H1 (cell line): ENCODE data around the gene MIXL1. TPM values are rescaled to one million over a fixed set of nuclear protein-coding genes. Genes with fewer than 3 reads are reported as not detected.

Experiments
- CTCF ChIA-PET: fragments of 300-600 bp; sonication (Branson Sonifier 250); formaldehyde crosslinking; loops from one replicate; lab custom pipeline; 2021; ENCODE audit not compliant: partially characterized antibody; lab: Charles Lee
- POLR2A ChIA-PET: fragments of 300-600 bp; sonication (Branson Sonifier 250); formaldehyde crosslinking; loops from one replicate; lab custom pipeline; 2021; ENCODE audit warnings: inconsistent platforms; ENCODE audit not compliant: partially characterized antibody; lab: Charles Lee
- DNase-seq, 2 experiments: peaks; one replicate each; pipeline versions ENCODE4 v3.0.0 to v3.0.0-alpha.2; 2010 to 2022; ENCODE audit warnings: low spot score in 2 of 2, low read depth in 1 of 2, mixed read lengths in 1 of 2
- FAIRE-seq: peaks from 2 replicates; lab custom pipeline; 2011; peaks lifted over from hg19 to GRCh38; lab: Jason Lieb, UNC
- H2AFZ ChIP-seq: 2 replicates; pipeline ENCODE4 v1.8.1; 2012; ENCODE audit warnings: low read length, inconsistent platforms
- H2AK5ac ChIP-seq: 2 replicates; pipeline ENCODE4 v1.6.1; 2013; ENCODE audit warnings: low read depth, low read length
- H2BK120ac ChIP-seq: replicated peaks from 2 replicates; pipeline ENCODE3; 2013; ENCODE audit warnings: low read depth, low read length, inconsistent platforms
- H2BK12ac ChIP-seq: 2 replicates; pipeline ENCODE4 v1.6.1; 2013; ENCODE audit warnings: low read depth, low read length
- H2BK15ac ChIP-seq: 2 replicates; pipeline ENCODE4 v1.6.1; 2013; ENCODE audit warnings: low read length
- H2BK20ac ChIP-seq: 2 replicates; pipeline ENCODE4 v1.6.1; 2013; ENCODE audit warnings: low read length
- H2BK5ac ChIP-seq: 2 replicates; pipeline ENCODE4 v1.6.1; 2013; ENCODE audit warnings: low read depth, low read length
- H3K14ac ChIP-seq: 2 replicates; pipeline ENCODE4 v1.6.1; 2013; ENCODE audit warnings: inconsistent platforms; ENCODE audit not compliant: insufficient read length
- H3K18ac ChIP-seq: 2 replicates; pipeline ENCODE4 v1.6.1; 2013; ENCODE audit warnings: low read length; ENCODE audit errors: extremely low read depth
- H3K23ac ChIP-seq: 2 replicates; pipeline ENCODE4 v1.6.1; 2013; ENCODE audit warnings: inconsistent platforms; ENCODE audit not compliant: insufficient read length
- H3K23me2 ChIP-seq: 2 replicates; pipeline ENCODE4 v1.6.1; 2013; ENCODE audit warnings: low read depth, low read length
- H3K27ac ChIP-seq: 2 replicates; pipeline ENCODE4 v1.6.1; 2011; ENCODE audit warnings: low read depth, low read length, inconsistent platforms
- H3K27me3 ChIP-seq, 4 experiments: replicated peaks in 1 of 4; 1 replicate in 1 of 4; 2 replicates in 3 of 4; pipeline versions ENCODE4 v1.6.1 to v1.8.1; 2011 to 2013; ENCODE audit warnings: low read length in 3 of 4, mild to moderate bottlenecking in 3 of 4, inconsistent platforms in 2 of 4, mixed read lengths in 2 of 4, moderate library complexity in 1 of 4; ENCODE audit not compliant: control insufficient read depth in 3 of 4, insufficient read depth in 3 of 4; ENCODE audit errors: extremely low read depth in 1 of 4
- H3K36me3 ChIP-seq, 4 experiments: 2 replicates each; pipeline versions ENCODE4 v1.6.1 to v1.8.1; 2011 to 2013; ENCODE audit warnings: mild to moderate bottlenecking in 4 of 4, low read length in 3 of 4, moderate library complexity in 2 of 4, control low read depth in 1 of 4, inconsistent platforms in 1 of 4; ENCODE audit not compliant: insufficient read depth in 4 of 4, control insufficient read depth in 2 of 4
- H3K4ac ChIP-seq: replicated peaks from 2 replicates; pipeline ENCODE3; 2013; ENCODE audit warnings: low read length, low read depth, mixed read lengths, inconsistent platforms; ENCODE audit not compliant: insufficient read length
- H3K4me1 ChIP-seq, 4 experiments: replicated peaks in 1 of 4; 1 replicate in 1 of 4; 2 replicates in 3 of 4; pipeline versions ENCODE4 v1.6.1 to v1.8.1; 2011 to 2013; ENCODE audit warnings: low read length in 3 of 4, inconsistent platforms in 2 of 4, mixed read lengths in 1 of 4; ENCODE audit not compliant: insufficient read depth in 4 of 4, control insufficient read depth in 3 of 4
- H3K4me2 ChIP-seq, 2 experiments: 2 replicates each; pipeline versions ENCODE4 v1.6.1 to v1.8.1; 2011 to 2013; ENCODE audit warnings: low read depth in 2 of 2, low read length in 2 of 2, control low read depth in 1 of 2, inconsistent platforms in 1 of 2, mild to moderate bottlenecking in 1 of 2; ENCODE audit not compliant: insufficient read depth in 1 of 2
- H3K4me3 ChIP-seq, 4 experiments: fragments of 200-600, 300-600 bp in 1 of 4; sonication (generic), shearing (Covaris generic), sonication (Bioruptor Twin) in 1 of 4; 2 replicates each; pipeline versions ENCODE4 v1.5.1 to v1.8.1; 2011 to 2016; ENCODE audit warnings: low read length in 4 of 4, low read depth in 3 of 4, control low read depth in 2 of 4, inconsistent platforms in 2 of 4, mild to moderate bottlenecking in 2 of 4, mixed read lengths in 1 of 4, moderate library complexity in 1 of 4; ENCODE audit not compliant: insufficient read depth in 2 of 4; ENCODE audit errors: extremely low read depth in 1 of 4
- H3K56ac ChIP-seq: replicated peaks from 2 replicates; pipeline ENCODE3; 2013; ENCODE audit warnings: low read depth, mild to moderate bottlenecking, mixed read lengths, low read length, inconsistent platforms; ENCODE audit not compliant: insufficient read length
- H3K79me1 ChIP-seq: 2 replicates; pipeline ENCODE4 v1.6.1; 2013; ENCODE audit warnings: low read depth, low read length, control low read depth
- H3K79me2 ChIP-seq, 2 experiments: 2 replicates each; pipeline versions ENCODE4 v1.6.1 to v1.8.1; 2012 to 2013; ENCODE audit warnings: low read length in 2 of 2, mild to moderate bottlenecking in 2 of 2, inconsistent platforms in 1 of 2; ENCODE audit not compliant: insufficient read depth in 2 of 2, control insufficient read depth in 1 of 2
- H3K9ac ChIP-seq, 4 experiments: replicated peaks in 1 of 4; 1 replicate in 1 of 4; 2 replicates in 3 of 4; pipeline versions ENCODE4 v1.6.1 to v1.8.1; 2011 to 2013; ENCODE audit warnings: low read depth in 3 of 4, low read length in 3 of 4, control low read depth in 2 of 4, mild to moderate bottlenecking in 2 of 4, moderate library complexity in 2 of 4, inconsistent platforms in 1 of 4; ENCODE audit errors: extremely low read depth in 1 of 4
- H3K9me3 ChIP-seq, 2 experiments: 2 replicates each; pipeline versions ENCODE4 v1.6.1 to v1.8.1; 2012 to 2013; ENCODE audit warnings: mild to moderate bottlenecking in 2 of 2, moderate library complexity in 2 of 2, control low read depth in 1 of 2, inconsistent platforms in 1 of 2, low read depth in 1 of 2, low read length in 1 of 2, mixed read lengths in 1 of 2; ENCODE audit not compliant: insufficient read depth in 2 of 2
- H4K20me1 ChIP-seq, 2 experiments: replicated peaks in 1 of 2; 2 replicates each; pipeline versions ENCODE3 to v1.8.1; 2011 to 2013; ENCODE audit warnings: inconsistent platforms in 2 of 2, low read length in 2 of 2, mild to moderate bottlenecking in 1 of 2; ENCODE audit not compliant: insufficient read depth in 2 of 2, control insufficient read depth in 1 of 2
- H4K5ac ChIP-seq: 2 replicates; pipeline ENCODE4 v1.6.1; 2013; ENCODE audit warnings: low read length, low read depth, mixed read lengths, inconsistent platforms; ENCODE audit not compliant: insufficient read length
- H4K8ac ChIP-seq: 2 replicates; pipeline ENCODE4 v1.8.0; 2013; ENCODE audit warnings: mild to moderate bottlenecking, moderate library complexity, low read length, inconsistent platforms; ENCODE audit not compliant: insufficient read depth; ENCODE audit errors: extremely low read depth
- H4K91ac ChIP-seq: replicated peaks from 2 replicates; pipeline ENCODE3; 2013; ENCODE audit warnings: low read length, mixed read lengths, inconsistent platforms; ENCODE audit not compliant: insufficient read length
- CHD1 ChIP-seq: IDR thresholded peaks from 2 replicates; pipeline ENCODE4 v1.6.1; 2012; ENCODE audit warnings: low read depth, low read length, improper control_type of control experiment
- MAFK ChIP-seq: IDR thresholded peaks from 2 replicates; pipeline ENCODE4 v1.6.1; 2012; ENCODE audit warnings: low read depth, mild to moderate bottlenecking, improper control_type of control experiment, low read length
- SAP30 ChIP-seq: fragments of 300-600 bp; sonication (generic); IDR thresholded peaks from 2 replicates; pipeline ENCODE4 v1.7.1; 2012; ENCODE audit warnings: low read length, moderate library complexity, mild to moderate bottlenecking, inconsistent platforms; ENCODE audit not compliant: insufficient read depth, insufficient replicate concordance
- SUZ12 ChIP-seq: fragments of 200-600 bp; sonication (generic); IDR thresholded peaks from 2 replicates; pipeline ENCODE4 v1.6.1; 2012; ENCODE audit warnings: mild to moderate bottlenecking, inconsistent platforms, low read length, moderate library complexity, mixed read lengths
- TBP ChIP-seq: IDR thresholded peaks from 2 replicates; pipeline ENCODE4 v1.6.1; 2011; ENCODE audit warnings: low read depth, low read length, improper control_type of control experiment
- WGBS, 2 experiments: shearing (Covaris generic) in 1 of 2; methylation state at CpG; one replicate each; pipeline versions ENCODE4 v1.1.6 to v1.1.7; 2013 to 2015; ENCODE audit warnings: low lambda C conversion rate in 2 of 2, mixed read lengths in 2 of 2, inconsistent platforms in 1 of 2, low coverage in 1 of 2, missing lambda C conversion rate in 1 of 2; ENCODE audit not compliant: insufficient replicate concordance in 2 of 2, insufficient coverage in 1 of 2, insufficient read length in 1 of 2; ENCODE audit errors: extremely low coverage in 1 of 2, missing lambda C conversion rate in 1 of 2; 5-methylcytosine and 5-hydroxymethylcytosine counted together
- polyA plus RNA-seq, 7 experiments: library from polyadenylated mRNA; depleted of rRNA in 3 of 7; stranded (reverse) in 5 of 7; unstranded in 2 of 7; fragments of >200 nt in 5 of 7; fragments of 200-250 nt in 2 of 7; gene quantifications; 1 replicate in 5 of 7; 2 replicates in 1 of 7; 4 replicates in 1 of 7; pipeline versions ENCODE4 v1.2.1 to v1.2.3, GENCODE V29; 2011 to 2013; ENCODE audit warnings: missing spikeins in 2 of 7, mixed read lengths in 2 of 7
- total RNA-seq: library from RNA; stranded (reverse); fragmentation: NEBNext Ultra II Directional; extraction: Animal tissue kit (Norgen Biotek cat#: 25700); gene quantifications from 2 replicates; pipeline ENCODE4 v1.2.1, GENCODE V29; 2021
- TF ChIP-seq, protein P1 (sequence below): IDR thresholded peaks from 2 replicates; pipeline ENCODE4 v1.6.1; 2011; ENCODE audit warnings: low read depth, mild to moderate bottlenecking, low read length; ENCODE audit not compliant: insufficient read depth
- TF ChIP-seq, protein P2 (sequence below): IDR thresholded peaks from 2 replicates; pipeline ENCODE4 v1.6.1; 2012; ENCODE audit warnings: inconsistent platforms
- TF ChIP-seq, protein P3 (sequence below): IDR thresholded peaks from 2 replicates; pipeline ENCODE4 v1.6.1; 2012; ENCODE audit warnings: inconsistent platforms

Gene MIXL1
- total and polyA plus RNA-seq, 2 of the 8 experiments (the other 6 are each of a cell fraction or from before 2014, with no cell fraction given): 1.5 to 1.8 TPM

DNA sequence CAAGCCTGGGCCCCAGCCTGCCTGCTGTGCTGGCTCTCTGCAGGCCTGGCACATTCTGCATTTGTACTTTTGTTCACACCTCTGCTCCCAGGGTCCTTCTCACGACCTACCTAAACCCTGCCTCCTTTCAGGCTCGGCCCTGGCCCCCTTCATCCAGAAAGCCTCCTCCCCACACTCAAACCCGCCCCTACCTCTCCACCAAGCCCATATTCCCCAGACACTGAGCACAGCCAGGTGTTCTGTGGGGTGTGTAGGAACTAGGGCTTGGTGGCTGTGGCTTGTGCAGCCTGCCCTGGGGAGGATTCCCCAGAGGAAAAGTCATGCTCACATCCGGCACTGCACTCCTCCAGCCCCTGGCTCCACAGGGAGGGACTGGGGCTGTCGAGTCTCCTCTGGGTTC, 8.2 kb upstream of the MIXL1 start:
- Histone ChIP-seq H3K9me3 (no peaks in the 10 kb centered on the region), H3K79me1 (no peaks in the 10 kb centered on the region), H2AK5ac (no peak overlapping the region), H2BK120ac (no peak overlapping the region), H4K91ac (no peak overlapping the region), H3K14ac (no peak overlapping the region), H2BK15ac (no peak overlapping the region), H4K5ac (no peak overlapping the region), H3K27ac (no peak overlapping the region), H4K20me1 (no peaks in the 10 kb centered on the region), H3K56ac (no peak overlapping the region), H2BK20ac (peak overlapping the region; percentile 53; the same call in 1 of the 2 replicates), H3K23ac (no peak overlapping the region), H4K8ac (peak overlapping the region; percentile 29; the same call in 1 of the 2 replicates), H3K9ac (no peak overlapping the region)
- DNase-seq: no peak
- TF ChIP-seq TBP (no peak), CHD1 (no peak), MAFK (no peak), SAP30 (no peak), SUZ12 (no peak)
- TF ChIP-seq, protein P1, sequence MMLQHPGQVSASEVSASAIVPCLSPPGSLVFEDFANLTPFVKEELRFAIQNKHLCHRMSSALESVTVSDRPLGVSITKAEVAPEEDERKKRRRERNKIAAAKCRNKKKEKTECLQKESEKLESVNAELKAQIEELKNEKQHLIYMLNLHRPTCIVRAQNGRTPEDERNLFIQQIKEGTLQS: no peak
- TF ChIP-seq, protein P2, sequence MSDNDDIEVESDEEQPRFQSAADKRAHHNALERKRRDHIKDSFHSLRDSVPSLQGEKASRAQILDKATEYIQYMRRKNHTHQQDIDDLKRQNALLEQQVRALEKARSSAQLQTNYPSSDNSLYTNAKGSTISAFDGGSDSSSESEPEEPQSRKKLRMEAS: 0 out of 2 replicates have a peak, but pooled peaks have one; percentile 22
- TF ChIP-seq, protein P3, sequence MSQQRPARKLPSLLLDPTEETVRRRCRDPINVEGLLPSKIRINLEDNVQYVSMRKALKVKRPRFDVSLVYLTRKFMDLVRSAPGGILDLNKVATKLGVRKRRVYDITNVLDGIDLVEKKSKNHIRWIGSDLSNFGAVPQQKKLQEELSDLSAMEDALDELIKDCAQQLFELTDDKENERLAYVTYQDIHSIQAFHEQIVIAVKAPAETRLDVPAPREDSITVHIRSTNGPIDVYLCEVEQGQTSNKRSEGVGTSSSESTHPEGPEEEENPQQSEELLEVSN: no peak
- TF ChIP-seq, all 59 proteins: peak for 1
- H3K79me2 ChIP-seq: no peaks in the 10 kb centered on the region
- no peak overlapping the region for H3K4ac ChIP-seq
- H2BK5ac ChIP-seq: peak overlapping the region; percentile 15; the same call in 1 of the 2 replicates
- H3K4me1 ChIP-seq: peaks cover 2 to 17% (median 8%) of the 10 kb centered on the region in 4 experiments
- FAIRE-seq: no peak
- H2AFZ ChIP-seq: peak overlapping the region; percentile 48; the same call in 1 of the 2 replicates
- H3K36me3 ChIP-seq: no peaks in the 10 kb centered on the region
- ChIA-PET POLR2A (interaction anchor here (1.1 kb wide), 1 partner anchor 9 kb away, joined by 3 read pairs; no protein-coding TSS in a partner anchor), CTCF (interaction anchor here (0.7 to 6.3 kb wide), 2 partner anchors 14 to 18 kb away, joined by 3 to 39 read pairs; no protein-coding TSS in a partner anchor)
- H2BK12ac ChIP-seq: peak overlapping the region; percentile 4; the same call in 1 of the 2 replicates
- H3K18ac ChIP-seq: peak overlapping the region; percentile 63; the same call in 1 of the 2 replicates
- H3K4me2 ChIP-seq: no peak overlapping the region
- no peaks in the 10 kb centered on the region; a peak in 1 of 7 replicates for H3K27me3 ChIP-seq
- H3K4me3 ChIP-seq: no peak overlapping the region
- 67% methylated on average over 5 of the region's 5 CpGs; no CpG with 5 or more reads in 1 of the 2 experiments for WGBS, 2 experiments
- H3K23me2 ChIP-seq: no peaks in the 10 kb centered on the region
